ACHN (cell line): ENCODE data around the gene NIPAL3.
A peak's percentile ranks its signal among the peaks of the same experiment; 100 is the strongest.

Experiments
- DNase-seq: peaks from one replicate; pipeline ENCODE4 v3.0.0-alpha.2; 2015
- in situ Hi-C: cut with HindIII; loops from 2 replicates; pipeline ENCODE4 v1.10.0; 2017; ENCODE audit warnings: low sequenced_read_pairs, low pct_ligation_motif_present, low pct_unique_long_range_greater_than_20kb

Gene NIPAL3

GRCh38 chr1:24388331-24388885 is 27.2 kb upstream of the NIPAL3 start:
- in situ Hi-C loops, result no loop called here
- DNase-seq, result no peak

DNA sequence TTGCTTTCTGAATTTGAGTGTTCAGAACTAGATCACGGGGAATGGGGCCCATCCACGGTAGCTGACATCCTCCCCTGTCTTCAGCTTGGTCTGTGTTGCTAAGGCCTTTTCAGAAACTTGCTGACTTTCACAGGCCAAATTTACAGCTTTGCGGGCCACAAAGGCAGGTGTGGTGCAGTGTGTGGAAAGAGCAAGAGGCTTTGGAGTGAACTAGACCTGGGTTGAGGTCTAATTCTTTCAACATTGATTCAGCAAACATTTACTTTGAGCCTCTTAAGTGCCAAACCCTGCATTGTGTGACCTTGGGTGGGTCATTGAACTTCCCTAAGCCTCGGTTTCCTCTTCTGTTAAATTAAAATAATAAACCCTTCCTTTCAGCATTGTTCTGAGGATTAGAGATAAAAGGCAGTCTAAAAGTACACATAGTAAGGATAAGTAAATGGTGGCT is 26.3 kb upstream of the NIPAL3 start:
- no peak for DNase-seq
- in situ Hi-C loops, result no loop called here

DNA sequence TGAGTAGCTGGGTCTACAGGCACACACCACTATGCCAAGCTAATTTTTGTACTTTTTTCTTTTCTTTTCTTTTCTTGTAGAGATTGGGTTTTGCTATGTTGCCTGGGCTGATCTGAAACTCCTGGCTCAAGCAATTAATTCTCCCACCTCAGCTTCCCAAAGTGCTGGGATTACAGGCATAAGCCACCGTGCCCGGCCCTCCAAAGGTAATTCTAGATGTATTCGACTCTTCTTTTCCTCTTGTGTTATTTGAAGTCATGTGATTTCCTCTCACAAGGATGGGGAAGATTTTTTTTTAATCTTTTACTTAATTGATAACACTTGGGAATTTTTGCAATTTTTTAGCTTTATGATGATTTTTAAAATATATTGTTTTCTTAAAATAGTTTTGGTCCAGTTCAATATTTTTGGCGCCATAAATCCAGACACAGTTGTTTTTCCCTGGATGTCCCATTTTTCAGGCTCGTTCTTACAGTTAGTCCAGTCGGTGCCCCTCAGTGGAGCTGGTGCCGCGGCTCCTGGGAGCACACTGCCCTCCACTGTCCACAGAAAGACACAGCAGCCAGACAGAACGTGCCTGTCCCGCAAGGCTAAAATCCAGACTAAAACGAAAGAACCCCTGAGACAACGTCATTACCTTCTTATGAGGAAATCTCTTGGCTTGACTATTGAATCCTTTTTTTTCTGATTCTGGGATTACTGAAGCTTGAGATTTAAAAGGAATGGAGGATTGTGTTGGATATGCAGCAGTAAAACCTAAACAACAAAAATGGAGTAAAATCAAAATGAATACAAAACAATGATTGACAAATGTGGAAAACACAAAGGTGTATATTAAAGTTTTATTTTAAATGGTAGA is 24.4 kb upstream of the NIPAL3 start:
- DNase-seq, result peak; percentile 74
- in situ Hi-C loops, result no loop called here

GRCh38 chr1:24391882-24392603 is 23.6 kb upstream of the NIPAL3 start:
- peak; percentile 61 for DNase-seq
- in situ Hi-C loops, result no loop called here

DNA sequence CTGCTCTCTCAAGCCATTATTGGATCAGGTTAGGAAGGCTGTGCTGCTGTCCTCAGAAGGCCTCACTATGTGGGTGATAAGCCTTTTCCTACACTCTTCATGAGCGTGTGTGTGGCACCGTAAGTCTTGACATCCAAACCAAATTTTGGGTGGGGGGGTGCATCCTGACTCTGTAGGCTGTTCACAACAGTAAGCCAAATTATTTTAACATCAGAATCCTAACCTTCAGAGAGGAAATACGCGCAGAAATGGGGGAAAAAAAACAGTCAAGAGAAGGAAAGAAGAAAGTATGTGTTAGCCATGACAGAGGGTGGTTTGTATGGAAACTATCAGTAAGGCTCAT is 23.0 kb upstream of the NIPAL3 start:
- in situ Hi-C loops, result no loop called here
- no peak for DNase-seq

- in situ Hi-C loops, result no loop called here
- no peak for DNase-seq
Measured at GRCh38 chr1:24392982-24393650, 22.5 kb upstream of the NIPAL3 start.

- DNase-seq, result peak; percentile 54
- in situ Hi-C loops, result no loop called here
Measured at GRCh38 chr1:24393892-24394291, 21.7 kb upstream of the NIPAL3 start.

GRCh38 chr1:24400065-24400464 is 15.5 kb upstream of the NIPAL3 start:
- DNase-seq, result no peak
- in situ Hi-C loops, result no loop called here

GRCh38 chr1:24403806-24404205 is 11.8 kb upstream of the NIPAL3 start:
- in situ Hi-C loops, result no loop called here
- no peak for DNase-seq

DNA sequence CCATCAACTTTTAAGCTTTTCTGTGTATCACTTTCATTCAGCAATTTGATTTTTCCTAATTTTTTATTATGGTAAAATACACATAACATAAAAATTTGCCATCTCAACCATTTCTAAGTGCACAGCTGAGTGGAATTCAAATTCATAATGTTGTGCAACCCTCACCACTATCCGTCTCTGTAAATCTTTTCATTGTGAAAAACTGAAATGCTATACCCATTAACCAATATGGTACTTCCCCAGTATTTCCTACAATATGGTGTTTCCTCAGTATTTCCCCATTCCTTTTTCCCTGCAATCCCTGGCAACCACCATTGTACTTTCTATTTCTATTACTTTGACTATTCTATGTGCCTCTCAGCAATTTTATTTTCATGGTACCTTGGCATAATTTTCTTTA is 8.8 kb upstream of the NIPAL3 start:
- in situ Hi-C loops, result no loop called here
- DNase-seq, result no peak

GRCh38 chr1:24409535-24409934 is 6.1 kb upstream of the NIPAL3 start:
- DNase-seq, result peak; percentile 22
- in situ Hi-C loops, result no loop called here

DNA sequence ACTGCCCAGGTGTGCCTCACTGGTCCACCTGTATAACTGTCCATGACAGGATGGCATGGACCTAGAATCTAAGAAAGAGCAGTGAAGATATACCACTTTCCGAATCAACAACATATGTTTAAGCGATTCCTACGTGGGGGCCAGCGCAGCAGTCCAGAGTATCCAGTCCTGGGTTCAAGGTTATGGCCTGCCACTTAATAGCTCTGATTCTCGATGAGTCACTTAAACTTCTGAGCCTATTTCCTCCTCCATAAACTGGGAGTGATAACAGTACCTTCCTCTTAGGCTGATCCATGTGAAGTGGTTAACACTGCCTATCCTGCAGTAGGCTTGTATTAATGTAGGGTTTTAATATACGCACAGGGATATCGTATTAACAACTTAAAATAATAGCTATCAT is 4.9 kb upstream of the NIPAL3 start:
- no peak for DNase-seq
- in situ Hi-C loops, result no loop called here

GRCh38 chr1:24411963-24412362 is 3.6 kb upstream of the NIPAL3 start:
- in situ Hi-C loops, result no loop called here
- no peak for DNase-seq

- DNase-seq, result no peak
- in situ Hi-C loops, result no loop called here
Measured at GRCh38 chr1:24412408-24412807, 3.2 kb upstream of the NIPAL3 start.

- in situ Hi-C loops, result no loop called here
- DNase-seq, result peak; percentile 84
Measured at GRCh38 chr1:24413350-24414163, 2.0 kb upstream of the NIPAL3 start, which contains the start of gene STPG1. TSS of gene STPG1 (minus strand) at chr1:24413782. CDS start at chr1:24401388, 12,394 bp downstream.

GRCh38 chr1:24414775-24415333 is 748 bp upstream of the NIPAL3 start:
- in situ Hi-C loops, result no loop called here
- no peak for DNase-seq

DNA sequence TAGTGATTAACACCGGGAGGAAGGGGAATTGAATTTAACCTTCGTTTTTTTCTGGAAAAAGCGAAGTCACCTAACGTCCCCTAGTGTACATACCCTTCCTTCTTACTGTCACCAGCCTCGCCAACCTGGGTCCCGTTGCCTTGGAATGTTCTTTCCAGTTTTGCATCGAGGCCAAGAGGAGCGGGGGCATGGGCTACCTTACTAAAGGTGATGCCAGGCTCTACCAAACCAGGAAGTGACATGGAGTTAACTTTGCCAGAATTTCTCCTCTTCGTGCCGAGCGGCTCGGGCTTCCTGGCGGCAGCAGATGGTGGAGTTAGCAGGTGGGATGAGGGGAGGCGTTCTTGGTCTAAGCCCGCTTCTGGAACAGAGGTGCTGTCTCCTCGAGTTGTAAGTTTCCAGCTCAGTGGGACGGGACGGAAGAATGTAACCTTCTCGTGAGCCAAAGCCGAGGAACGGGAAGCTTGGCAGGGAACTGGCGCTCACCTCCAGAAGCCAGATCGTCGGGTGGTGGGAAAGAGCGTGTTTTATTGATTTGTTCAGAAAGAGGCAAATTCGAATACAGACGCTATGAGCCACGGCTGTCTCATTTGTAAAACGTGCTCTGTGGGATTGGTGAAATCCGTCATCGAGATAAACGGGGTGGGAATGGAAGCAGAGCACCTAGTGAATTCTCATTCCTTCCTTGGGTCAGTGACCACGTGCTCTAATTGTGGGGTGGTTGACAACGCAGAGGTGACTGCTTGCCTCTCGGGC is 486 bp downstream of the NIPAL3 start:
- in situ Hi-C loops, result no loop called here
- DNase-seq, result peak; percentile 20
